ENCODE results near the gene FBXL20. TPM values are rescaled to one million over a fixed set of nuclear protein-coding genes. Genes with fewer than 3 reads are reported as not detected.

Gene FBXL20
- total and polyA plus RNA-seq, 11 donors = 3.1 to 21.9 (median 12.2) TPM

DNA sequence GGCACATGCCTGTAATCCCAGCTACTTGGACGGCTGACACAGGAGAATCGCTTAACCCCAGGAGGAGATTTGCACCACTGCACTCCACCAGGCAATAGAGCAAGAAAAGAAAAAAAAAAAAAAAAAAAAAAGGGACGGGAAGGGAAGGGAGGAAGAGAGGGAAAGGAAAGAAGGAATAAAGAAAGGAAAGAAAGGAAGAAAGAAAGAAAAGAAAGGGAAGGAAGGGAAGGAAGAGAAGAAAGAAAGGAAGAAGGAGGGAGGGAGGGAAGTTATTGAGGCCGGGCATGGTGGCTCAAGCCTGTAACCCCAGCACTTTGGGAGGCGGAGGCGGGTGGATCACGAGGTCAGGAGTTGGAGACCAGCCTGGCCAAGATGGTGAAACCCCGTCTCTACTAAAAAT, 125.3 kb downstream of the FBXL20 start:
- Histone ChIP-seq H3K4me3 (no peak overlapping the region), H3K9me3 (no peaks in the 10 kb centered on the region), H3K36me3 (peaks cover 0 to 94% (median 63%) of the 10 kb centered on the region in 9 donors), H3K4me1 (peaks cover 0 to 18% (median 3%) of the 10 kb centered on the region in 12 donors), H3K27me3 (no peaks in the 10 kb centered on the region), H3K27ac (peak overlapping the region in 6 of 12 donors; percentile 15 to 64 (median 36))
- intact Hi-C loops (cut with DNase I) = loop anchor here in 2 of 10 donors (10.0 kb wide), 2 partner anchors 119 to 129 kb away; partner anchors contain the start of gene FBXL20 (in 1 of the 2)
- ATAC-seq (no peak), DNase-seq (no peak)
- no peak for TF ChIP-seq POLR2A (IDR thresholded peaks at IDR 0.05)
- TF ChIP-seq, protein P1, sequence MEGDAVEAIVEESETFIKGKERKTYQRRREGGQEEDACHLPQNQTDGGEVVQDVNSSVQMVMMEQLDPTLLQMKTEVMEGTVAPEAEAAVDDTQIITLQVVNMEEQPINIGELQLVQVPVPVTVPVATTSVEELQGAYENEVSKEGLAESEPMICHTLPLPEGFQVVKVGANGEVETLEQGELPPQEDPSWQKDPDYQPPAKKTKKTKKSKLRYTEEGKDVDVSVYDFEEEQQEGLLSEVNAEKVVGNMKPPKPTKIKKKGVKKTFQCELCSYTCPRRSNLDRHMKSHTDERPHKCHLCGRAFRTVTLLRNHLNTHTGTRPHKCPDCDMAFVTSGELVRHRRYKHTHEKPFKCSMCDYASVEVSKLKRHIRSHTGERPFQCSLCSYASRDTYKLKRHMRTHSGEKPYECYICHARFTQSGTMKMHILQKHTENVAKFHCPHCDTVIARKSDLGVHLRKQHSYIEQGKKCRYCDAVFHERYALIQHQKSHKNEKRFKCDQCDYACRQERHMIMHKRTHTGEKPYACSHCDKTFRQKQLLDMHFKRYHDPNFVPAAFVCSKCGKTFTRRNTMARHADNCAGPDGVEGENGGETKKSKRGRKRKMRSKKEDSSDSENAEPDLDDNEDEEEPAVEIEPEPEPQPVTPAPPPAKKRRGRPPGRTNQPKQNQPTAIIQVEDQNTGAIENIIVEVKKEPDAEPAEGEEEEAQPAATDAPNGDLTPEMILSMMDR (IDR thresholded peaks at IDR 0.05) = no peak
- 91 to 95% (median 92%) methylated on average over 8 of the region's 8 CpGs for WGBS, 4 donors

DNA sequence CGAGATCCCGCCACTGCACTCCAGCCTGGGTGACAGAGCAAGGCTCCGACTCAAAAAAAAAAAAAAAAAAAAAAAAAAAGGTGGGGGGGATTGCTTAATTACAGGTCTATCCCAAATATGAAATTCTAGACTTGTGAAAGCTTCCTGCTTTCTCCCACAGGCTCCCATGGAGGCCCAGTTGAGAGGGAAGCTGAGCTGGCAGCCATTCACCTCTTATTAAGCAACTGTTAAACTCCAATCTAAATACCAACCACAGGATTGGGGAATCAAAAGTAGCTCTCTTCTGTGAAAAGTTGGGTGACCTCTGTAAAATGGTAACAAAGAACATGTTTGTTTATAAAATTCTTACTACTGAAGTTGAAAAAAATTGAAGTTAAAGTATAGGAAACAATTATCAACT, 129.9 kb downstream of the FBXL20 start:
- no peak for TF ChIP-seq POLR2A (IDR thresholded peaks at IDR 0.05)
- TF ChIP-seq, protein P1 (IDR thresholded peaks at IDR 0.05) = no peak
- no peak for ATAC-seq
- H3K4me3 ChIP-seq = no peak overlapping the region
- intact Hi-C loops (cut with DNase I) = loop anchor here in 6 of 10 donors (2.0 to 10.0 kb wide), 5 partner anchors 121 to 133 kb away; partner anchors contain the start of gene FBXL20 (in 3 of the 6)
- DNase-seq = no peak
- peaks cover 0 to 96% (median 73%) of the 10 kb centered on the region in 9 donors for H3K36me3 ChIP-seq
- WGBS, 4 donors = 94 to 100% (median 95%) methylated on average over 3 of the region's 3 CpGs
- H3K27me3 ChIP-seq = no peaks in the 10 kb centered on the region
- H3K4me1 ChIP-seq = peaks cover 0 to 2% (median 0%) of the 10 kb centered on the region in 12 donors
- no peak overlapping the region for H3K27ac ChIP-seq
- no peaks in the 10 kb centered on the region for H3K9me3 ChIP-seq

DNA sequence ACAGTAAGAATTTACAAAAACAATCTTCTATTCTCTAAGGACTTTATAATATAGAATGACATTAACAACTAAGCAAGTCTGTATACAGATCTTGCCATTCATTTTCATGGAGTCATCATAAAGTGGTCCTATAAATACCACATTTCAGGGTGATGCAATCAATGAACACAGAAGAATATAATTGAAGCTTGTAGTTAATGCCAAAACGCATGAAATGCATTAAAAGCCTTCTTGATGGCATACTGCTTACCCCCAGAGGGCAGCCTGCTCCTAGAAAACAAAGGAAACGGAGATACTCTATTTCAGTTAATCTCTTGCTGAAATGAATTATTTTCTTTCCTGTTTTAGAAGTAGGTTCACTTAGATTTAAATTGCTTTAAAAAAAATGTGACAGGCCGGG, 130.5 kb downstream of the FBXL20 start:
- Histone ChIP-seq H3K27ac (no peak overlapping the region), H3K27me3 (no peaks in the 10 kb centered on the region), H3K4me1 (no peaks in the 10 kb centered on the region), H3K4me3 (no peak overlapping the region), H3K36me3 (peaks cover 0 to 96% (median 76%) of the 10 kb centered on the region in 9 donors), H3K9me3 (no peaks in the 10 kb centered on the region)
- intact Hi-C loops (cut with DNase I) = loop anchor here in 6 of 10 donors (2.0 to 10.0 kb wide), 5 partner anchors 121 to 134 kb away; partner anchors contain the start of gene FBXL20 (in 3 of the 6)
- TF ChIP-seq POLR2A (IDR thresholded peaks at IDR 0.05) = no peak
- TF ChIP-seq, protein P1 (IDR thresholded peaks at IDR 0.05) = peak in 10 of 12 donors; percentile 17 to 50 (median 38)
- DNase-seq (no peak), ATAC-seq (peak in 1 of 4 donors; percentile 29)
- 47 to 58% (median 54%) methylated on average over 3 of the region's 3 CpGs for WGBS, 4 donors

DNA sequence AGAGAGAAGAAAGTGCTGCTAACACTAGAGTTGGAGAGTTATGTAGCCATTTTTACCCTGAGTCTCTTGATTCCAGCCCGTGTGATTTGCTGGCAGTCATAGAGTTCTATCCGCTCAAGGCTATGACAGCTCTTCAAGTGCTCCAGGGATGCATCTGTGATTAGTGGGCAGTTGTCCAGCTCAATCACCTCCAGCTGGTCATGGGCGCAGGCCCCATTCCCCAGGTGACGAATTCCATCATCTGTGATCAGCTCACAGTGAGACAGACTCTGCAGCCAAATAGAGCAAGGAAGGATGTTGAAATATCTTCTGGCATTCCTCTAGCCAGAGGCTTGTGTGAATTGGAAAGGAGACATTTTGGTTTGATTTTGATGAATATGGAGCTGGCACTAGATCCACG, 137.3 kb downstream of the FBXL20 start:
- ATAC-seq (peak; percentile 73 to 93 (median 88)), DNase-seq (peak in 4 of 5 donors; percentile 41 to 72 (median 51))
- TF ChIP-seq, protein P1 (IDR thresholded peaks at IDR 0.05) = no peak
- no peak for TF ChIP-seq POLR2A (IDR thresholded peaks at IDR 0.05)
- no peaks in the 10 kb centered on the region for H3K9me3 ChIP-seq
- H3K27me3 ChIP-seq = no peaks in the 10 kb centered on the region
- 31 to 51% (median 42%) methylated on average over 5 of the region's 5 CpGs for WGBS, 4 donors
- H3K4me3 ChIP-seq = no peak overlapping the region
- intact Hi-C loops (cut with DNase I) = no loop called here
- peaks cover 0 to 12% (median 8%) of the 10 kb centered on the region in 12 donors for H3K4me1 ChIP-seq
- peak overlapping the region in 8 of 12 donors; percentile 4 to 67 (median 58) for H3K27ac ChIP-seq
- H3K36me3 ChIP-seq = peaks cover 0 to 99% (median 95%) of the 10 kb centered on the region in 9 donors
